A549 (cell line): ENCODE data around the gene RAB3C.

ENCODE experiments used
- CTCF ChIP-seq: fragments of >200 bp; sonication (Bioruptor Twin); formaldehyde crosslinking; IDR thresholded peaks from 3 replicates; pipeline ENCODE4 v1.5.1; 2016
- GATA3 ChIP-seq: IDR thresholded peaks from 2 replicates; pipeline ENCODE4 v1.6.1; 2012; ENCODE audit warnings: borderline replicate concordance
- HMGXB4 ChIP-seq: fragments of 250-450 bp; sonication (Bioruptor Pico); IDR thresholded peaks from 2 replicates; pipeline ENCODE4 v1.5.0; 2021; ENCODE audit warnings: mild to moderate bottlenecking, moderate library complexity, borderline replicate concordance
- HOXA7 ChIP-seq: fragments of 250-450 bp; sonication (Bioruptor Pico); IDR thresholded peaks from 2 replicates; pipeline ENCODE4 v1.5.0; 2020; ENCODE audit warnings: mild to moderate bottlenecking, moderate library complexity
- JUN ChIP-seq, 2 experiments: fragments of >200 bp; sonication (Bioruptor Twin); formaldehyde crosslinking; IDR thresholded peaks; 2 replicates in 1 of 2; 3 replicates in 1 of 2; pipeline ENCODE4 v1.6.1; 2016 to 2017
- NFE2L2 ChIP-seq: fragments of 150-350 bp; conservative IDR thresholded peaks from 2 replicates; pipeline ENCODE4 v1.6.1; 2014; ENCODE audit warnings: low read length
- NPAS2 ChIP-seq: fragments of 250-450 bp; sonication (Bioruptor Pico); IDR thresholded peaks from 2 replicates; pipeline ENCODE4 v1.8.0; 2022; ENCODE audit warnings: mild to moderate bottlenecking, moderate library complexity, borderline replicate concordance
- PBX3 ChIP-seq: IDR thresholded peaks from 2 replicates; pipeline ENCODE4 v1.6.1; 2012
- POLR2A ChIP-seq: IDR thresholded peaks from 2 replicates; pipeline ENCODE4 v1.6.1; 2012; ENCODE audit warnings: mild to moderate bottlenecking, low read length
- RAD21 ChIP-seq, 2 experiments: fragments of >200 bp in 1 of 2; sonication (Bioruptor Twin) in 1 of 2; formaldehyde crosslinking in 1 of 2; IDR thresholded peaks in 1 of 2; conservative IDR thresholded peaks in 1 of 2; 2 replicates in 1 of 2; 3 replicates in 1 of 2; pipeline ENCODE4 v1.6.1; 2012 to 2018; ENCODE audit warnings: inconsistent platforms in 1 of 2
- RCOR1 ChIP-seq: fragments of 150-350 bp; IDR thresholded peaks from 2 replicates; pipeline ENCODE4 v1.6.1; 2014; ENCODE audit warnings: antibody characterized with exemption, low read length, low read depth
- REST ChIP-seq: fragments of 200-600 bp; sonication (generic); IDR thresholded peaks from 2 replicates; pipeline ENCODE4 v1.6.1; 2016; ENCODE audit warnings: antibody characterized with exemption, mild to moderate bottlenecking, moderate library complexity
- USF2 ChIP-seq: fragments of 450-650 bp; IDR thresholded peaks from 2 replicates; pipeline ENCODE4 v1.6.1; 2014; ENCODE audit warnings: antibody characterized with exemption

- TF ChIP-seq CTCF (no peak), NPAS2 (CRISPR knock-in tag) (no peak), PBX3 (no peak), NFE2L2 (no peak), USF2 (no peak), JUN (IDR thresholded peaks at IDR 0.05) (no peak), RCOR1 (no peak), REST (no peak), RAD21 (conservative IDR thresholded peaks at IDR 0.05 in 1 of 2, IDR thresholded peaks at IDR 0.05 in 1 of 2) (no peak), GATA3 (no peak), POLR2A (peak; percentile 35; the same call in 1 of the 2 replicates), HOXA7 (CRISPR knock-in tag) (peak; percentile 85), HMGXB4 (no peak)
Observed at GRCh38 chr5:58890265-58890664, 307.4 kb downstream of the RAB3C start.
